Skeletal muscle tissue (tissue), 4 donors: Measurements from ENCODE around the gene MYRFL. TPM values are rescaled to one million over a fixed set of nuclear protein-coding genes. Genes with fewer than 3 reads are reported as not detected.

Source experiments
- H3K27ac ChIP-seq: one replicate; pipeline ENCODE4 v1.7.0; 2013; ENCODE audit warnings: mild to moderate bottlenecking, low read depth, low read length, inconsistent platforms
- H3K27me3 ChIP-seq, 3 donors: one replicate each; pipeline ENCODE4 v1.7.0; 2013; ENCODE audit warnings: low read length in 3 of 3; ENCODE audit not compliant: control insufficient read depth in 3 of 3, insufficient read depth in 3 of 3
- H3K36me3 ChIP-seq, 3 donors: one replicate each; pipeline ENCODE4 v1.7.0; 2013; ENCODE audit warnings: low read length in 3 of 3; ENCODE audit not compliant: control insufficient read depth in 3 of 3, insufficient read depth in 3 of 3
- H3K4me1 ChIP-seq, 3 donors: one replicate each; pipeline ENCODE4 v1.7.0; 2013; ENCODE audit warnings: low read length in 3 of 3, mild to moderate bottlenecking in 3 of 3; ENCODE audit not compliant: control insufficient read depth in 3 of 3, insufficient read depth in 3 of 3
- H3K4me3 ChIP-seq, 3 donors: one replicate each; pipeline ENCODE4 v1.7.0; 2013; ENCODE audit warnings: low read length in 3 of 3
- H3K9ac ChIP-seq, 3 donors: one replicate each; pipeline ENCODE4 v1.7.0; 2013; ENCODE audit warnings: low read length in 3 of 3, mild to moderate bottlenecking in 3 of 3, moderate library complexity in 2 of 3, low read depth in 1 of 3
- H3K9me3 ChIP-seq, 3 donors: one replicate each; pipeline ENCODE4 v1.7.0; 2013; ENCODE audit warnings: low read length in 3 of 3; ENCODE audit not compliant: control insufficient read depth in 3 of 3
- total RNA-seq: library from RNA; depleted of rRNA; stranded (reverse); fragments of >200 nt; gene quantifications from one replicate; pipeline ENCODE4 v1.2.3, GENCODE V29; 2014
- donor health status: Osteomylitis.

The MYRFL gene
- total RNA-seq, 1 donor from 2014 or later: under 0.01 TPM

DNA sequence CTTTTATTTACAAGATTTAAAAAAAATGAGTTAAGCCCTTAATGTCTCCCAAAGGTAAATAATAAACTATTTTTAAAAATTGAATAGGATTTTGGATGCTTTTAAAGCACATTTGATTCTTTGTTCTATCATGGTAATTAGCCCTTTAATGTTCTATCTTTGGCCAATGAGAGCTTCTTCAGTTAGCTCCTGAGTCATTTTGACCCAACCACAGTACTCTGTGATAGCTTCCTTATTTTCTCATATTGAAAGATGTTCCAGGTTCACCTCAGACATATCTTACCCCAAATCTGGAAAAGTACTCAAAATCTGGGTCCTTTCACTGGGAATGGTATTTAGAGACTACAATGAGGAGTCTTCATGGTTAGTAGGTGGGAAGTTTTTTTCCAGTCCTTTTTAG is 98.0 kb downstream of the MYRFL start:
- no peaks in the 10 kb centered on the region for H3K4me1 ChIP-seq
- H3K9ac ChIP-seq: no peak overlapping the region
- H3K36me3 ChIP-seq: no peaks in the 10 kb centered on the region
- H3K27me3 ChIP-seq: no peaks in the 10 kb centered on the region
- H3K27ac ChIP-seq: no peak overlapping the region
- H3K4me3 ChIP-seq: no peak overlapping the region
- no peaks in the 10 kb centered on the region for H3K9me3 ChIP-seq

DNA sequence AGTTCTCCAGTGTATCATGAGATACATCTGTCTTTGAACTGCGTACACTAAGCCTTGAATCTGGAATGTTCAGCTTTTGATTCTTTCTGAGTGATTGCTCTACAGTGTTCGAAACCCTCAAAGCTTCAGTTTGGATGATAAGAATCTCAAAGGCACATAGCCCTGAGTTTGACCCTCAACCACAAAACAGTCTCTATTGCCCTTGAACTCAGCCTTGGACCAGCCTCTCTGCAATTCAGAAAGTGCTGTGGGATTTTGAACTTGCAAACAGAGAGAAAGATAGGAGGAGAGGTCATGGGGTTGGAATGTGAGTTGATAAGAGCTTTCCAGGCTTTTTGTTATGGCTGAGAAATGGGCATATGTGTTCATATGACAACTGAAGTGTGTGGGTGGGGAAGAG is 100.3 kb downstream of the MYRFL start:
- Histone ChIP-seq H3K4me3 (no peak overlapping the region), H3K9me3 (no peaks in the 10 kb centered on the region), H3K4me1 (no peaks in the 10 kb centered on the region), H3K9ac (no peak overlapping the region), H3K27me3 (no peaks in the 10 kb centered on the region), H3K27ac (no peak overlapping the region), H3K36me3 (no peaks in the 10 kb centered on the region)

DNA sequence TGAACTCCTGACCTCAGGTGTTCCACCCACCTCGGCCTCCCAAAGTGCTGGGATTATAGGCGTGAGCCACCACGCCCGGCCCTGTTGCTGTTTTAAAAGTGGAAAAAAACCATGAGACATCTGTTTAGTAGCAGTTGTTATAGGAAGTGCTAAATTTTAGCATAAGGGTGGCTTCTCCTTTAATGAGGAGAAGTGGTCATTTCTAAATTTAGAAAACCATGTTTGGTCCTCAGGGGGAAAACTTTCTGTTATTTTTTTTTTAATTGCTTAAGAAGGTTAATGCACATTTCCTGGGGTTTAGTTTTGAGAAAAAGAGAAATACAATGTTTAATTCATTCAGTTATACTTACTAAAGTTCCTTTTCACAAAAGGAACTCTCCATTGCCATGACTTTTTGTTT is 102.1 kb downstream of the MYRFL start:
- Histone ChIP-seq H3K27me3 (no peaks in the 10 kb centered on the region), H3K9me3 (no peaks in the 10 kb centered on the region), H3K27ac (no peak overlapping the region), H3K36me3 (no peaks in the 10 kb centered on the region), H3K9ac (no peak overlapping the region), H3K4me3 (no peak overlapping the region), H3K4me1 (no peaks in the 10 kb centered on the region)

DNA sequence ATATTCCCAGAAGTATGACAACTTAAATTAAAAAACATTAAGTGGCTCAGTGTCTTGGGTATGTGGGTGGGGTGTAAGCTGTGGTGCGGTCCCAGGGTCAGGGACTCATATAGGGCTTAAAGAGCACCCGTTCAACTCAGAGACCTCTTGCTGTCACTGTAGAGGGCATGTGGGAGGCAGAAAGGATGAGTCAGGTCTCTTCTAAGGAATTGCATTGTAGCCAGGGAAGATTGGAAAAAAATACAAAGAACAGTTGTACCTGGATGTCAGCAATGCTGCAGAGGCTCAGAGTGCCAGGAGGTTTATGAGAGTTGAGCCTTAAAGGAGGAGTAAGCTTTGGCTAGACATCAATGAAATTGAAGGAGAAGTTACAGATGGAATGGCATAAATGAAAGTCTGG is 104.1 kb downstream of the MYRFL start:
- Histone ChIP-seq H3K9ac (no peak overlapping the region), H3K4me1 (no peaks in the 10 kb centered on the region), H3K27ac (no peak overlapping the region), H3K9me3 (no peaks in the 10 kb centered on the region), H3K36me3 (no peaks in the 10 kb centered on the region), H3K4me3 (no peak overlapping the region), H3K27me3 (no peaks in the 10 kb centered on the region)

DNA sequence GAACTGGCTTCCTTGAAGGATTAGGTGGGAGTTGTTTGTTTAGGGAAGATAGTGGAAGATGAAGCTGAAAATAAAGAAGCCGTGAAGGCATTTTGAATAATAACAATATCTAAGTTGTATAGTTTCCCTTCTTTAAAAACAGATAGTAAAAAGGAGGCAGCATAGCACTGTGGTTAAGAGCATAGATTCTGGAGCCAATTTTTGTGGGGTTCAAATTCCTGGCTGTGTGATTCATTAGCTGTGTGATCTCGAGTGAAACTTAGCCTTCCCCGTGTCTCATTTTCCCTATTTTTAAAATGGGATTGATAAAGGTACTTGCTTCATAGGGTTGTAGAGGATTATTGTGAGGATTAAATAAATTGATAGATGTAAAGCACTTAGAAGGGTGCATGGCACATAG is 104.5 kb downstream of the MYRFL start:
- no peak overlapping the region for H3K27ac ChIP-seq
- H3K4me1 ChIP-seq: no peaks in the 10 kb centered on the region
- H3K36me3 ChIP-seq: no peaks in the 10 kb centered on the region
- no peak overlapping the region for H3K4me3 ChIP-seq
- H3K27me3 ChIP-seq: no peaks in the 10 kb centered on the region
- no peaks in the 10 kb centered on the region for H3K9me3 ChIP-seq
- no peak overlapping the region for H3K9ac ChIP-seq

DNA sequence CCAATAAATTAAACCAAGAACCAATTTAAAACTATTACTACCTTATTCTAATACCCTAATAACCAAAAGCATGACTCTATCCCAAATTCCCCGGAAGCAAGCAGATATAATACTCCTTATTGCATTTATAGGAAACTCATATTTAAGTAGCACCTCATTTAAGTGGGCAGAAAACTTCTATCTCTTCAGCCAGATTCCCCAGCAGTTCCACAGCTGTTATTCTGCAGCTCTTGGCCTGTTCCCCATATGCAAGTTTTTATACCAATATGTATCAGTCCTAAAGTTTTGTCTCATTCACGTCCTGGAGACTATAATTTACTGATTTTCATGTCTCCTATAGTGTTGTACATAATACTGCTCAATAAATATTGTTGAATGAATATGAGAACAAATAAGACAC is 106.5 kb downstream of the MYRFL start:
- no peaks in the 10 kb centered on the region for H3K36me3 ChIP-seq
- H3K27ac ChIP-seq: no peak overlapping the region

DNA sequence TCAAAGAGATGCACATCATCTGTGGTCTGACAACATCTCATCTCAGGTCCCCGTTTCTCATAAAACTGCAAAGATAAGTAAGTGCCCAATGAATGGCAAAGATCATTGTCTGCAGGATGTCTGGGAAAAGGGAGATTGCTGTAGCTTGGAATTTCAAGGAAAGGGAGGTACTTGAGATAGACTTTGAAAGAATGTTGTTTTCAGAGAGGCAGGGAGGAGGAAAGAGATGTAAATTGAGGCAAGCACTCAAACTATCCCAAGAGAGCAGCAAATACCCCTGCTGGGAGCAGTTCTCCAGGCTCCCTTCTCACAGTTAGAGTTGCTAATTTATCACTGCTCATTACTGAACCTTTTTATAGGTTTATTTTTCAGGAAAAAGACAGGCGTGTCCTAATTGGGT is 107.1 kb downstream of the MYRFL start:
- H3K27ac ChIP-seq: no peak overlapping the region
- H3K9me3 ChIP-seq: no peaks in the 10 kb centered on the region
- H3K27me3 ChIP-seq: no peaks in the 10 kb centered on the region
- H3K4me3 ChIP-seq: no peak overlapping the region
- no peaks in the 10 kb centered on the region for H3K36me3 ChIP-seq
- no peak overlapping the region for H3K9ac ChIP-seq
- H3K4me1 ChIP-seq: no peaks in the 10 kb centered on the region

More for the DNA sequence above, 106.5 kb downstream of the MYRFL start:
- H3K27me3 ChIP-seq: no peaks in the 10 kb centered on the region
- H3K4me3 ChIP-seq: no peak overlapping the region
- no peak overlapping the region for H3K9ac ChIP-seq
- H3K9me3 ChIP-seq: no peaks in the 10 kb centered on the region
- no peaks in the 10 kb centered on the region for H3K4me1 ChIP-seq

DNA sequence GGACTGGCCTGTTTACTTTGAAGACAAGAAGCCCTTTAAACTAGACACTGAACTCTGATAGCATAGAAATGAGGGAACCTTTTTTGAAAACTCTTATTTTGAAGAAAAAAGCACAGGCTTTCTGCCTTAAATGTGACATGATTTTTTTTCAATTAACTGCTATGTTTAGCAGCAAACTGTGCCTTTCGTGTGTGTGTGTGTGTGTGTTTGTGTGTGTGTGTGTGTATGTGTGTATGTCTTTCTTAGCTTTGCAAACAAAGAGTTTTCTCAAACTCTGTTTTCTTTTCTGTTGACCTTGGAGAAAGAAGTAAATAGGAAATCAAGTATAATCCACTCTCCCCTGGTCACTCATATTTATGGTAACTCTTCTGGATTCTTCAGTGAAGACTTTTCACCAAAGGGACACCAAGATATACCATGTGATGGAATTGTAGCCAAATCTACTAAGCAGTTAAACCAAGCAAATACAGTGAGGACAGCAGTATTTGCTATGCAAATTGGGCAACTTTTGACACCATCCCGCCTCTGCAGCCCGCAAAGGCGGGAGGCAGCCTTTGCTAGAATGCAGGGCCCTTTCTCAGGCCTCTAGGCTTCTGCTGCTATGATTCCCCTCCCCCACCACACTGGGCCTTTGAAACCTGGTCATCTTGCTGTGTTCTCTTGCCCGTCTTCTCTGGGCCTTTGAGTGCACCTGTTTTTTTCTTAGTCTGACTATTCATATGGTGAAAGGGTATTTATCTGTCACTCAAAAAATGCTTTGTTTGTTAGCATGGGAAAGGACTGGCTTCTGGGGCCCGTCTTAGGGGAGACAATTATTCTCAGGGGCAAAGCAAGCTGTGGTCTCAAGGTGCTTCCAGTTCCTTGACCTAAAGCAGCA is 107.9 kb downstream of the MYRFL start:
- no peaks in the 10 kb centered on the region for H3K36me3 ChIP-seq

DNA sequence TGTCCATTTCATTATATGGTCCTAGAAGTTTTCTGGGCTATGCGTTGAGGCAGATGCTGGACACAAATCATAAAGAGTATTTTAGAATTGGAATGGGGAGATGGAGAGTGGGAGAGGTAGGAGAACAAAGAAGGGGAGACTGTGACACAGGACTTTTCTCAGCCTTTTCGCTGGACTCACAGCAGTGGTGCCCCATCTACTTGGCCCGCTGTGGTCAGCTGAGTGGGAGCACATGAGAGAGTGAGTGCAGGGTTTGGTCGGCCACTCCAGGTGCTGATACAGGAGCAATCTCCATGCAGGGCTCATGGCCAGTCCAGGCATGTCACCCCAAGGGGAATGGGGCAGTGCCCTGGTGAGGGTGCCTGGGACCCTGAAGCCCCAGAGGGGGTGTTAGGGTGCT is 109.0 kb downstream of the MYRFL start:
- Histone ChIP-seq H3K4me1 (no peaks in the 10 kb centered on the region), H3K27me3 (no peaks in the 10 kb centered on the region), H3K9me3 (no peaks in the 10 kb centered on the region), H3K4me3 (no peak overlapping the region), H3K27ac (no peak overlapping the region), H3K36me3 (no peaks in the 10 kb centered on the region), H3K9ac (no peak overlapping the region)

More for the DNA sequence above, 107.9 kb downstream of the MYRFL start:
- H3K9me3 ChIP-seq: no peaks in the 10 kb centered on the region
- H3K27me3 ChIP-seq: no peaks in the 10 kb centered on the region
- no peak overlapping the region for H3K4me3 ChIP-seq
- H3K27ac ChIP-seq: no peak overlapping the region
- H3K4me1 ChIP-seq: no peaks in the 10 kb centered on the region
- no peak overlapping the region for H3K9ac ChIP-seq

DNA sequence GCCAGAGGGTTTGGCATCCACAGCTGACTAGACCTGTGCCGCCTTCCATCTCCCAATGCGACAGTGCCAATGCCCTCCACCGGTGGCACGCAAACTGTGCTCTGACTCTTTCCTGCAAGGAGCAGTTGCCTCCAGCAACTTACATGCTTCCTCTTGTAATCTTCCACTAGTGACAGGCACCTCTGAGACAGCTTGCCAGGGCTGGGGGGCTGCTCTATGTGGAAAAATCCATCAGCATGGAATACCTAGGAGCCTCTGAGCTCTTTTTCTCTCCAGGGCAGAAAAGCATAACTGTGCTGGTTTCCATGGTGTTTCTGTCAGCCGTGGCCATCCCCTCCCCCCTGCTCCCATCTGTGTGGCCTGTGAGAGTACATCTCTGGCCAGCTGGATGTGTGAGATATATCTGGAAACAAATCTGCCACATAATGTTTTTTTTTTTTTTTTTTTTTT is 110.6 kb downstream of the MYRFL start:
- H3K9me3 ChIP-seq: no peaks in the 10 kb centered on the region
- no peak overlapping the region for H3K27ac ChIP-seq
- H3K4me1 ChIP-seq: no peaks in the 10 kb centered on the region
- H3K36me3 ChIP-seq: no peaks in the 10 kb centered on the region
- H3K4me3 ChIP-seq: no peak overlapping the region
- H3K9ac ChIP-seq: no peak overlapping the region
- no peaks in the 10 kb centered on the region for H3K27me3 ChIP-seq
